Fibroblast of lung (primary cell): ENCODE data around the gene TMEM215. TPM values are rescaled to one million over a fixed set of nuclear protein-coding genes. Genes with fewer than 3 reads are reported as not detected.

Source experiments
- DNase-seq, 2 donors: peaks; one replicate each; pipeline versions ENCODE4 v3.0.0 to v3.0.0-alpha.2; 2010; ENCODE audit warnings: low read depth in 2 of 2
- H2AFZ ChIP-seq: 2 replicates; pipeline ENCODE4 v1.5.1; 2012; ENCODE audit warnings: low read length, control low read depth, inconsistent platforms
- H3K27ac ChIP-seq: 2 replicates; pipeline ENCODE4 v1.5.1; 2011; ENCODE audit warnings: low read length, control low read depth; ENCODE audit not compliant: insufficient read depth
- H3K27me3 ChIP-seq: 2 replicates; pipeline ENCODE4 v1.5.1; 2011; ENCODE audit warnings: mild to moderate bottlenecking, low read length; ENCODE audit not compliant: control insufficient read depth, insufficient read depth
- H3K36me3 ChIP-seq: 2 replicates; pipeline ENCODE4 v1.5.1; 2011; ENCODE audit warnings: low read length; ENCODE audit not compliant: control insufficient read depth, insufficient read depth
- H3K4me1 ChIP-seq: 2 replicates; pipeline ENCODE4 v1.5.1; 2011; ENCODE audit warnings: low read length; ENCODE audit not compliant: control insufficient read depth, insufficient read depth; ENCODE audit errors: extremely low read depth
- H3K4me2 ChIP-seq: 2 replicates; pipeline ENCODE4 v1.5.1; 2011; ENCODE audit warnings: low read length, control low read depth; ENCODE audit not compliant: insufficient read depth; ENCODE audit errors: extremely low read depth
- H3K4me3 ChIP-seq, 4 experiments: fragments of 200-600 bp in 1 of 4; sonication (generic) in 1 of 4; replicated peaks in 1 of 4; 2 replicates each; pipeline ENCODE4 v1.5.1; 2011 to 2016; ENCODE audit warnings: low read length in 4 of 4, low read depth in 3 of 4, mild to moderate bottlenecking in 3 of 4, control low read depth in 2 of 4, inconsistent platforms in 1 of 4, mixed read lengths in 1 of 4; ENCODE audit not compliant: insufficient read depth in 1 of 4; ENCODE audit errors: control extremely low read depth in 1 of 4
- H3K79me2 ChIP-seq: 2 replicates; pipeline ENCODE4 v1.5.1; 2012; ENCODE audit warnings: mild to moderate bottlenecking, low read length, inconsistent platforms; ENCODE audit not compliant: control insufficient read depth, insufficient read depth
- H3K9ac ChIP-seq: 2 replicates; pipeline ENCODE4 v1.5.1; 2011; ENCODE audit warnings: mild to moderate bottlenecking, low read length, control low read depth; ENCODE audit not compliant: insufficient read depth
- H3K9me3 ChIP-seq: 2 replicates; pipeline ENCODE4 v1.5.1; 2012; ENCODE audit warnings: low read depth, low read length; ENCODE audit not compliant: control insufficient read depth, insufficient read depth
- H4K20me1 ChIP-seq: 2 replicates; pipeline ENCODE4 v1.5.1; 2011; ENCODE audit warnings: low read length; ENCODE audit not compliant: control insufficient read depth, insufficient read depth; ENCODE audit errors: extremely low read depth
- CTCF ChIP-seq, 2 donors: IDR thresholded peaks in 1 of 2; conservative IDR thresholded peaks in 1 of 2; 1 replicate in 1 of 2; 2 replicates in 1 of 2; pipeline ENCODE4 v1.5.1; 2011 to 2012; ENCODE audit warnings: low read length in 2 of 2, control low read depth in 1 of 2, inconsistent platforms in 1 of 2, low read depth in 1 of 2, mild to moderate bottlenecking in 1 of 2
- EZH2 ChIP-seq: IDR thresholded peaks from 2 replicates; pipeline ENCODE4 v1.5.1; 2012; ENCODE audit warnings: low read length, control low read depth, mild to moderate bottlenecking; ENCODE audit errors: missing control alignments
- polyA minus RNA-seq: library from RNA; depleted of rRNA, polyadenylated mRNA; stranded (reverse); fragments of >200 nt; gene quantifications from 2 replicates; pipeline ENCODE4 v1.2.3, GENCODE V29; 2011; ENCODE audit warnings: low replicate concordance
- polyA plus RNA-seq, 2 donors: library from polyadenylated mRNA; depleted of rRNA in 1 of 2; stranded (reverse) in 1 of 2; unstranded in 1 of 2; fragments of >200 nt; gene quantifications; 2 replicates each; pipeline ENCODE4 v1.2.1, GENCODE V29; 2011 to 2012; ENCODE audit warnings: missing spikeins in 1 of 2
- total RNA-seq: library from RNA; depleted of rRNA; stranded (reverse); fragments of >200 nt; gene quantifications from 2 replicates; pipeline ENCODE4 v1.2.1, GENCODE V29; 2014

The TMEM215 gene
- total RNA-seq (not detected in 2 replicates), polyA plus RNA-seq (not detected in 2 replicates), polyA minus RNA-seq (not detected in 2 replicates)
- not detected in 2 replicates for polyA plus RNA-seq (2012)

GRCh38 chr9:32783168-32783891 lies at the start of gene TMEM215:
TMEM215 (plus strand) TSS chr9:32783540; CDS start chr9:32784184, 644 bp downstream.
- H3K9ac ChIP-seq: no peak within 1 kb of the TSS
- no peaks in the 10 kb centered on the region for H3K4me1 ChIP-seq
- H3K9me3 ChIP-seq: no peaks in the 10 kb centered on the region
- TF ChIP-seq CTCF (conservative IDR thresholded peaks at IDR 0.05 in 1 of 2, IDR thresholded peaks at IDR 0.05 in 1 of 2; ENCODE audit: low read depth in 1 of 2, low read length in 2 of 2) (no peak), EZH2 (peak; percentile 47)
- H3K27ac ChIP-seq: no peak within 1 kb of the TSS
- H3K4me2 ChIP-seq: no peak within 1 kb of the TSS
- no peaks in the 10 kb centered on the region for H3K79me2 ChIP-seq
- DNase-seq: peak in 1 of 2 donors; percentile 13
- H4K20me1 ChIP-seq: no peaks in the 10 kb centered on the region
- peaks cover 20% of the 10 kb centered on the region for H3K27me3 ChIP-seq
- no peaks in the 10 kb centered on the region for H3K36me3 ChIP-seq
- H3K4me3 ChIP-seq: no peak within 1 kb of the TSS
- no peak within 1 kb of the TSS for H2AFZ ChIP-seq

- TF ChIP-seq EZH2: no peak
- TF ChIP-seq CTCF (conservative IDR thresholded peaks at IDR 0.05 in 1 of 2, IDR thresholded peaks at IDR 0.05 in 1 of 2; ENCODE audit: low read depth in 1 of 2, low read length in 2 of 2): no peak
- Histone ChIP-seq H3K4me1 (no peaks in the 10 kb centered on the region), H3K9me3 (no peaks in the 10 kb centered on the region), H3K27me3 (no peaks in the 10 kb centered on the region), H3K27ac (no peak overlapping the region), H3K36me3 (no peaks in the 10 kb centered on the region), H3K9ac (no peak overlapping the region), H3K4me3 (no peak overlapping the region), H4K20me1 (no peaks in the 10 kb centered on the region), H2AFZ (no peak overlapping the region), H3K79me2 (no peaks in the 10 kb centered on the region), H3K4me2 (no peak overlapping the region)
- no peak for DNase-seq
Observed at GRCh38 chr9:32735476-32735875, 47.9 kb upstream of the TMEM215 start.

DNA sequence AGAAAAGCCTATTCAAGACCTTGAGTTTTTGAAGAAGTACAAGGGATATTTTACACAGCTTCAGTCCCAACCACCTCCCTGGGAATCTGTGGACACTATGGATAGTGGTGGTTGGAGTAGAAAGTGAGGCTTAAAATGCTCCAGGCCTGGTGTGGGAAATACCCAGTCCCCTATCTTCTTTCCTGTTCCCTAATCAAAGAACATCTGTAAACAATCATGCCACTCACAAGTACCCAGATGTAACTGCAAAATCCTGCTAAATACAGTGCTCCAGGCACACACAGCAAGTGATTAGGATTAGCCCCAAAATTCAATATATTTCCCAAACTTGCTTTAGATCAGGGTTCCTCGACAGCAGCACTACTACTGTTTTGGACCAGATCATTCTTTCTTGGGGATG lies 46.0 kb upstream of the TMEM215 start:
- Histone ChIP-seq H3K79me2 (no peaks in the 10 kb centered on the region), H4K20me1 (no peaks in the 10 kb centered on the region), H3K9ac (no peak overlapping the region), H3K4me3 (no peak overlapping the region), H3K27me3 (no peaks in the 10 kb centered on the region), H3K27ac (no peak overlapping the region), H3K4me1 (no peaks in the 10 kb centered on the region), H3K9me3 (no peaks in the 10 kb centered on the region), H3K4me2 (no peak overlapping the region), H3K36me3 (no peaks in the 10 kb centered on the region), H2AFZ (no peak overlapping the region)
- no peak for DNase-seq
- TF ChIP-seq EZH2 (no peak), CTCF (conservative IDR thresholded peaks at IDR 0.05 in 1 of 2, IDR thresholded peaks at IDR 0.05 in 1 of 2; ENCODE audit: low read depth in 1 of 2, low read length in 2 of 2) (no peak)
